Measurements from ENCODE around the gene PPP1R14D.
"Not testable (repeated sequence)": the region's sequence is repeated elsewhere in the genome, so short reads cannot be mapped to it uniquely, and the experiment has no call there.

Gene PPP1R14D, protein sequence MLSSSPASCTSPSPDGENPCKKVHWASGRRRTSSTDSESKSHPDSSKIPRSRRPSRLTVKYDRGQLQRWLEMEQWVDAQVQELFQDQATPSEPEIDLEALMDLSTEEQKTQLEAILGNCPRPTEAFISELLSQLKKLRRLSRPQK

DNA sequence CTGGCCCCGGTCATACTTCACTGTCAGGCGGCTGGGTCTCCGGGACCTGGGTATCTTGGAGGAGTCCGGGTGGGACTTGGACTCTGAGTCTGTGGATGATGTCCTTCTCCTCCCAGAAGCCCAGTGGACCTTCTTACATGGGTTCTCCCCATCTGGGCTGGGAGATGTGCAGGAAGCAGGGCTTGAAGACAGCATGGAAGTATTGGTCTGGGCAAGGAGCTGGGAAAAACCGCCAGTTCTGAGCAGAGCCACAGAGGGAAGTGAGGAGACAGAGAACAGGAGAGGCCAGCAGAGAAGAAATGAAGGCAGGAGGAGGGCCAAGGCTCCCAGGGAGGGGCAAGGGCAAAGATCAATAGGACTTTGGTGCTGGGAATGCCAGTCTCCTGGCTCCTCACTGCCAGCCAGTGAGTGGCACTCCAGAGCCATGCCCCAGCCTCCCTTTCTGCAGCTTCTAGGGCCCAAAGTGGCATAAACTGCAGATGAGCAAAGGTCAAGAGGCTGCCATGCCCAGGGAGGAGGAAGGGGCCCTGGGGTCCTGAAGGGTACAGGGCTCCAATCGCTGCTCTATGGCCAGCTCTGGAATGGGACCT, at the start of gene PPP1R14D:
Gene PPP1R14D (minus strand): TSS at position 262 of the 590 bp plus-strand sequence. CDS start 67 bp downstream, at position 195.
- DNase-seq: no peak

DNA sequence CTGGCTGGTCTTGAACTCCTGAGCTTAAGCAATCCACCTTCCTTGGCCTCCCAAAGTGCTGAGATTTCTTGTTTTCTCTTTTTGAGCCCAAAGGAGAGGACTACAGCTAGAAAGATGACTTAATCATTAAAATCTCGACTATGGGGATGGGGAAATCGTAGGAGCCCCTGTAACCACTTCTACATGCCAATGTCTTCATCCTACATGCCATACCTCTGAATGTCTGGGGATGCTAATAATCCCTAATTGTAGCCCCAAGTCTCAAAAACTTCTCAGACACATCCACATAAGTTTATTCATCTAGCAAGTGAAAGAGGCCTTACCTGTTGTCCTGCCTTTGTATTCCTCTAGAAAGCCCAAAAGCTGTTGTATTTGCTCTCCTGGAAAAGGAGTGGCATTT, 49.2 kb upstream of the PPP1R14D start:
- no peak for DNase-seq

DNA sequence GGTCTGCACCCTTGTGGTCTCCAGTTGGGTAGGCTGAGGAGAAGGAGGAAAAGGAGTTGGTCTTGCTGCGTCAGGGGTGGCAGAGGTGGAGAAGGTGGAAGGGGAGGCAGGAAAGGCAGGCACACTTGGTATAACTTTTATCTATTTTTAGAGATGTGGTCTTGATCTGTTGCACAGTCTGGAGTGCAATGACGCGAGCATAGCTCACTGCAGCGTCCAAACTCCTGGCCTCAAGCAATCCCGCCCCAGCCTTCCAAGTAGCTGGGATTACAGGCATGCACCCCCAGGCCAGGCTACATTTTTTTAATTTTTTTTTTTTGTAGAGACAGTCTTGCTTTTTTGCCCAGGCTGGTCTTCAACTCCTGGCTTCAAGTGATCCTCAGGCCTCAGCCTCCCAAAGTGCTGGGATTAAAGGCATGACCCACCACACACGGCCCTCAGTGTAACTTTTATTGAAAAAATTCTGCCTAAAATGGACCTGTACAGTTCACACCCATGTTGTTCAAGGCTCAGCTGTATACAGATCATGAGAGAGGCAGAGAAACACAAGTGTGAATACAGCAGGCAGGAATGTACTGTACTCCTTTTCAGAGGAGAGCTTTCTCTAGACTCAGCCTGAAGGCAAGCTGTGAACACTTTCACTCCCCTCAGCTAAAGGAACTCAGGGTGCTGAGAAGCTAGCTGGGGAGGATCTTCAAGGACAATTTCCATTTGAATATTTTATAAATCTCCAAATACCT, 47.7 kb upstream of the PPP1R14D start:
- no peak for DNase-seq

DNA sequence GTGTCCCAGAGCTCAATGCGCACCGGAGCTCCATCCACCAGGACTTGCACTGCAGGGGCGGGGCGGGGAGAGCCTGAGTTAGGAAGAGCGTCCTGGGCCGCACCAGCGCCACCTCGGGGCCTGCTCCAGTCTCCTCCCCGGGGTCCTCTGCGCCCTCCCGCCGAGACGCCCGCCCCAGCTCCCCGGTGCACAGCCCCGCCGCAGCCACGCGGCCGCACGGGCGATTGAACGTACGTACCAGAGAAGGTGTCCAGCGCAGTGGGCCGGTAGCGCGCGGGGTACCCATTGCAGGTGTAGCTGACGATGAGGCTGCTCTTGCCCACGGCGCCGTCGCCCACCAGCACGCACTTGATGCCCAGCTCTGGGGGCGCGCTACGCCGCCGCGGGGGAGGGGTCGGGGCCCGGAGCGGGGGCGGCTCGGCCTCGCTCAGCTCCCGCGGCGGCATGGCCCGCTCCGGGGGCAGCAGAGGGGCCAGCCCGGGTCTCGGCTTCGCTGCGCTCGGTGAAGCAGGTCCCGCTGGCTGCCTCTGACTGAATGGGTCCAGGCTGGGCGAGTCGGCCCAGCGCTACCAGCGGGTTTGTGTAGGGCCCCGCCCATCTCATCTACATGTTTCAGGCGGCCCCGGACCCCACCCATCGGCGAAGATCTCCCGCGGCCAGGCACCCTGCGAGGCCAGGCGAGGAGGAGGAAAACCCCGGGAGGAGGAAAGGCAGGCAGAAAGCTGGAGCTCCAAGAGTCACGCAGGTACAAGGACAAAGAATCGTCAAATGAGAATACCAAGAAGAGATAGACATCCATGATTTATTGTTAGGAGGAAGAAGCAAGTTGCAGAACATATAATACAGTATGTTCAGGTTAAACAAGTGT, 45.4 kb upstream of the PPP1R14D start, which contains the start of gene RHOV:
Gene RHOV (minus strand): TSS at position 541 of the 868 bp plus-strand sequence. CDS start 95 bp downstream, at position 446.
- no peak for DNase-seq

DNA sequence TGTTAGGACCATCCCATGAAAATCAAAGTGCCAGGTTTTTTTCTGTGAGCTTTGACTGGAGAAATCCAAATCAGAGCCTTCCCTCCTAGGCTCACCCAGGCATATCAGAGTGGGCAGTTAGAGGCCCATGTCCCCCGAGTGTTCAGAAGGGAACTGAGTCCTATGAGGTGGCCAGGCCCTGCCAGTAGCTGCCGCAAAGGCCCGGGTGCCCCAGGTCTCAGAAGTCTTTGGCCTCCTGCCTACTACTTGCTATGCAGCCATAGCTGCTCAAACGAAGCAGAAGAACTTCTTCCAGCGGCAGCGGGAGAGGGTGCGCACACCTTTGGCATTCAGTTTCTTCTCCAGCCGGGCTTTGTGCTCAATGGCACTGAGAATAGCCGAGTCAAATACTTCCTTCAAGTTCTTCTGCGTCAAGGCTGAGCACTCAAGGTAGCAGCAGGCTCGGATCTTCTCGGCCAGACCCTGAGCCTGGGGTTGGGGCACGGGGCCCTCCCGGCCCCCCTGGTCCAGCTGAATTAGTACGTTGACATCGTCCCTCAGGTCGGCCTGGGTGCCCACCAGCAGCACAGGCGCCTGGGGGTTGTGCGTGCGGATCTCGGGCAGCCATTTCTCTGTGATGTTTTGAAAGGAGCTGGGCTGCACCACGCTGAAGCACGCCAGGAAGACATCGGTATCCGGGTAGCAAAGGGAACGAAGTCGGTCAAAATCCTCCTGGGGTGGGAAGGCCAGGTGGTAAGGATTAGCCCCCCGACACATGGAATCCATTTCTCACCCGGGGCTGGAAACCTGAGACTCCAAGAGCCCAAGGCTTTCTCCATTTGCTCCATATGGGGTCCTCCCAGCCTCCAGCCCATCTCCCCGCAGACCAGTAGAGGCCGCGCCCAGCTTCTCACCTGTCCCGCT, 44.5 kb upstream of the PPP1R14D start:
- no peak for DNase-seq

DNA sequence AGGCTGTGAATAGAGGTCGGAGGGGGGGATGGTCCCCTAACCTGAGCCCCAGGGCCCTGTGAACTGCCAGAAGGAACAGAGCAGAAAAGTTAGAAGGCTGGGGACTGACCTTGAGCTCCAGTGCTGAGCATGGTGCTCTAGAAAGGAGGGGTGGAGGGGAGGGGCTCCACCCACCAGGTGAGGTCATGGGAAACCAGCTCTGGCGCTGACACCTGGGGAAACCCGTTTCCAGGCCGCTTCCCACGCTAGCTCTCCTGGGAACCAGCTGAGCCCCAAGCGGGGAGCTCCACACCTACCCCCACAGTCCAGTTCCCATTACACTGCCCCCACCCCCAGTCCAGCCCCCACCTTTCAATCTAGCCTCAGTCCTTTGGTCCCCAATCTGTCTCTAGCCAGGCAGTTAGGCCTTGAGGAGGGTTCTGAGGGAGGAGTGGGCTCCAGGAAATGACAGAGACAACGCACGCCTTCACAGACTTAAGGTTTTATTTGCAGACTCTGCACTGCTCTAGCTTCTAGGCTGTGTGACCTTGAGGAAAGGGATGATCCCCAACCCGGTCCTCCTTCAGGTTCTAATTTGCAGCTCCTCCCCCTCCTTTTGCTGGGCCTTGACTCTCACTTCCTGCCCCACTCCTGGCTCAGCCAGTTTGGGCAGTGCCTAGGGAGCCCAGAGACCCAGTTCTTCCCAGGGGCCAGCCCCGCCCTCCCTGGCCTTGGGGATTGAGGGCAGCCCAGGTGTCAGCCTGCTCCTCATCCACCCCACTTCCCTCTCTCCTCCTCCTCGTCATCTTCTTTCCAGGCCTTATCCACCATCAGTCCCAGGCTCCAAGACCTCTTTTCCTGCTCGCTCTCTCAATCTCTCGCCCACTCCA, 43.5 kb upstream of the PPP1R14D start:
- DNase-seq: no peak

DNA sequence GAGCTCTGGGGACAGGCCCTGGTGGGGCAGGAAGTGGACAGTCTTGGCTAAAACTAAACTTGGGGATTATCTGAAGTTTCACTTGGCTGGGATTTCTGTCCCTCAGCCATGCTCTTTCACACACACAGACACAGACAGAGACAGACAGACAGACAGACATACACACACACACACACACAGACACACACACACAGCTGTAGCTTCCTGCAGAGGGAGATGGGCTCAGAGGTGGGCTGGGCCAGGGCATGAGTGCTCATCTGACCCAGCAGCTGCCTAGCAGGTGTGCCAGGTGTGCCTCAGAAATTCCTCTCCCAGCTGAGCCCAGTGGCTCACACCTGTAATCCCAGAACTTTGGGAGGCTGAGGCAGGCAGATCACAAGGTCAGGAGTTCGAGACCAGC, 42.2 kb upstream of the PPP1R14D start:
- DNase-seq: no peak

DNA sequence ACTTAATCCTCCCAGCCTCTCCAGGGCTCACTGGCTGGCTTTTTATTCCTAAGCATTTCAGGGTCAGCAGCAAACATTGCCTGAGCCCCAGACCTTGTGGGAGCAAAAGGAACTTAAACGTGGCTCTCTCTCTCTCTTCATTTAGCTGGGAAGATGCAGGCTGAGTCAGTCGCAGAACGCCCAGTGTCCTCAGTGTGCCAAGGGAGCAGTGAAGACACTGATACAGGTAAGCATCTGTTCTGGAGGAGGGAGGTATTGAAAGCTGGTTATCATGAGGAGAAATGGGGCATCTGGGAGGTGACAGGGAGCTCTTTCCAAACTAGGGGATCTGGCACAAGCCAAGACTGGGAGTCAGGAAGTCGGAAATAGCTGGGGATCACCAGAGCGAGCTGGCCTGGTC, 41.2 kb upstream of the PPP1R14D start:
- no peak for DNase-seq

DNA sequence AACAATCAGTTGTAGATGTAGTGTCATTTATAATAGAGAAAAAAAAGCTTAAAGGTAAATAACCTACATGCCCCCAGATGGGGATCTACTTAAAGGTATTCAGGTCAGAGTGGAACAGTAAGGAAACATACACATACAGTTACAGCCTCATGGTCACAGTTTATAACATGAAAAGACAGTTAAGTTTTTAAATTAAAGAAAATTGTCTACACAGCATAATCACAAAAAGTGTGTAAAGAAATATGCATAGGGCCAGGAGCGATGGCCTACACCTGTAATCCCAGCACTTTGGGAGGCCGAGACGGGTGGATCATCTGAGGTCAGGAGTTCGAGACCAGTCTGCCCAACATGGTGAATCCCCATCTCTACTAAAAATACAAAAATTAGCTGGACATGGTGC, 38.7 kb upstream of the PPP1R14D start:
- no peak for DNase-seq

DNA sequence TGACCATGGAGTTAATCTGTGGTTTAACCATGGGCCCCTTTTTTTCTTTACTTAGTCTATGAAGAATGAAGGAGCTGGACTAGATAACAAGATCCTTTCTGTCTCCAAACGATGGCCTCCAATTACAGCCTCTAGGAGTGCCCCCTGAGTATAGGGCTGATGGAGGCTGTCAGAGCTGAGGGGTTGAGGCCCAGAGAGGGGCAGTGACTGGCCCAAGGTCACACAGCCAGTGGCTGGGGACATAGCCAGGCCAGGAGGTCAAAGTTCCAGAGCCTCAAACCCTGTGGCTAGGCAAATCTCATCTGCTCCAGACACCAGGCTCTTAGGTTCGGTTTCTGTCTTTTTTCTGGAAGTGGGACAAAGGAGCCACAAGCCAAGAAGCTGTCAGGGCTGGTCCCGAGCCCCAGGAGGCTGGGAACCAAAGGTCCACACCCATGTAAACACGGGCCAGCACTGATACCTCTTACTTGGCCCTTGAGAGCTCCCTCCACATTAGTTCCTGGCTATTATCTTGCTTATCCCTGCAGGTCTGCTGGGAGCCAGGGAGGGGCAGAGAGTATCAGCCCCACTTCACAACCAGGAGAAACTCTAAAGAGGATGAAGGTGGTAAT, 35.3 kb upstream of the PPP1R14D start:
- no peak for DNase-seq

DNA sequence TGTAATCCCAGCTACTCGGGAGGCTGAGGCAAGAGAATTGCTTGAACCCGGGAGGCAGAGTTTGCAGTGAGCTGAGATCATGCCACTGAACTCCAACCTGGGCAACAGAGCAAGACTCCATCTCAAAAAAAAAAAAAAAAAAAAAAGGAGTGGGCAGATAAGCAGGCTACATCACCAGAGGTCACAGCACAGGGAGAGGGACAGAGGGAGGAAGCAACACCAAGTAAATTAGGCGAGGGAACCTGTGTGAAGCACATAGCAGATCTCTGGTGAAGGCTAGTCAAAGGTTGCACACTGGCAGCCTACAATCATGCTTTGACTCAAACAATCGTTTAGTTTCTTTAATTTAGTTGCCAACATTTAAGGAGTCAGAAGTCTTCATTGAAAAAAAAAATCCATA, 32.6 kb upstream of the PPP1R14D start:
- DNase-seq: not testable (repeated sequence)

DNA sequence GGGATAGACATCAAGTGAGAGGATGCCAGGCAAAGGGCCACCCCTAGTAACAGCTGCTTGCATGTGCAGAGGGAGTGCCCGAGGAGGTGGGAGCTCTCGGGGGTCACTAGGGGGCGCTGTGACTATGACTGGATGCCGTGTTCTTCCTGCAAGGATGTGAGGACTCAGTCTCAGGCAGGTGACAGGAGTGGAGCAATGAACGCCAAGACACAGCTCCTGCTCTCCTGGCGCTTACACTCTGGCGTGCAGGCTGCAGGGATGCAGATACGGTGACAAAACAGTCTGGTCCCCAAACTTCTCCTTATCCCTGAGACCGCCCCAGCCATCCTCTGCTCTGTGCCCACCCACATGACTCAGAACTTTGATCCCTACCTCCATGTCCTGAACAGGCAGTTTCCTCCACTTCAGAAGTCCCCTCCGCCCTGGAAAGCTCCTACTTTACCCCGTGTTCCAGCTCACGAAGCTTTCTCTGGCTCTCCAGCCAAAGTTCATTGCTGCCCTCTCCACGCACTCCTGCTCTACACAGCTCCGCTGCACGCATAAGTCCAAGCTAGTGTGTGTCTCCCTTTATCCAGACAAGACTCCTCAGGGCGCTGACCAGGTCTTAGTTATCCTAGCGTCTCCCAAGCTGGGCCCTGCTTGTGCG, 30.8 kb upstream of the PPP1R14D start:
- DNase-seq: peak; percentile 16

DNA sequence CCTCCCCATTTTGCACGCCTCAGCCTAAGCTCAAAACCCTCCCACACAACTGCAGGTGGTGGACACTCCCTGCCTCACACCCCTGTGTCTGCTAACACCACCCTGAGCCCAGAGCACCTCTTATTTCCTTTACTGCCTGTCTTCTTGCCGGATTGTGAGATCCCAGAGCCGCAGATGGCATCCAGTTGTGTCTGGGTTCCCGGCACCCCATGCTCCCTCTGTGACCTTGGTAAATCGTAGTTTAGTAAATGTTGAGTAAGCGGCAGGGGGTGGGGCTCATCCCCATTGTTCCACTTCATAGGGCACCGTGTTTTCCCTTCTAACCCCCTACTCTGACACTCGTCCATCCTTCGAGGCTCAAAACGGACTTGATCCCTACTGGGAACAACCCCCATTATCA, 30.2 kb upstream of the PPP1R14D start:
- DNase-seq: no peak

DNA sequence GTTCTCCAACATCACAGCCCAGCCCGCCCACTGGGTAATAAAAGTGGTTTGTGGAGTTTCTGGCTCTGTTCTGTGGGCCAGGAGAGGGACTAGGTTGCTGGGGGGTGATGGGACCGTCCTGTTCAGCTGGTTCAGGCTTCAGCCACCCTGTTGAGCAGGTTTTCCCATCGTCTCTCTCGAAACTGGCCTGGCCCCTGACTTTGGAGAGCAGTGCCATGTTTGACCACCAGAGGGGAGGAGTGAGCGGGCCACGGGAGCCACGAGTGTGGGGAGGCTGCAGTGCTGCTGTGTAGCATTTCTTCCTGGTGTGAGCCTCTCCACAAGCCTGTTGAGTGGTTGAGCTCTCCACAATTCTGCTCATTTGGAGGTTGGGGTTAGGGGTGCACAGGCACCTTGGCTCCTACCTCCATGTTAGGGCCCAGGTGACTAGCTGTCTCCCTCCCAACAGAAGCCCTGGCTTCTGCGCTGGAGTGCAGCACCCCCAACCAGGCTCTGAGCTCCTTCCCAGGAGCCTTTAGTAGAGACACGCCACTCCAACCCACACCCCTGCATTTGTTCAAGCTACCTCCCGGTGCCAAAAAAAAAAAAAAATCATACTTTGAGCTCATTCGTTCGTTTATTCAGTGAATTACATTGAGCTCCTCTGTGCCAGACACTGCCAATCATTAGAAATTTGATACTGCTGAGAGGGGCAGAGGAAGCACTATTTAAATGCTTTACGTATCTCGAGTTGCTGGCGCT, 29.3 kb upstream of the PPP1R14D start:
- DNase-seq: peak; percentile 37

DNA sequence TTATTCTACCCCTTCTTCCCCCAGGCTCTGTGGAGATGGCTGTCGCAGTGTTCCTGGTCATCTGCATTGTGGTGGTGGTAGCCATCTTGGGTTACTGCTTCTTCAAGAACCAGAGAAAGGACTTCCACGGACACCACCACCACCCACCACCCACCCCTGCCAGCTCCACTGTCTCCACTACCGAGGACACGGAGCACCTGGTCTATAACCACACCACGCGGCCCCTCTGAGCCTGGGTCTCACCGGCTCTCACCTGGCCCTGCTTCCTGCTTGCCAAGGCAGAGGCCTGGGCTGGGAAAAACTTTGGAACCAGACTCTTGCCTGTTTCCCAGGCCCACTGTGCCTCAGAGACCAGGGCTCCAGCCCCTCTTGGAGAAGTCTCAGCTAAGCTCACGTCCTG, 28.2 kb upstream of the PPP1R14D start:
- no peak for DNase-seq

DNA sequence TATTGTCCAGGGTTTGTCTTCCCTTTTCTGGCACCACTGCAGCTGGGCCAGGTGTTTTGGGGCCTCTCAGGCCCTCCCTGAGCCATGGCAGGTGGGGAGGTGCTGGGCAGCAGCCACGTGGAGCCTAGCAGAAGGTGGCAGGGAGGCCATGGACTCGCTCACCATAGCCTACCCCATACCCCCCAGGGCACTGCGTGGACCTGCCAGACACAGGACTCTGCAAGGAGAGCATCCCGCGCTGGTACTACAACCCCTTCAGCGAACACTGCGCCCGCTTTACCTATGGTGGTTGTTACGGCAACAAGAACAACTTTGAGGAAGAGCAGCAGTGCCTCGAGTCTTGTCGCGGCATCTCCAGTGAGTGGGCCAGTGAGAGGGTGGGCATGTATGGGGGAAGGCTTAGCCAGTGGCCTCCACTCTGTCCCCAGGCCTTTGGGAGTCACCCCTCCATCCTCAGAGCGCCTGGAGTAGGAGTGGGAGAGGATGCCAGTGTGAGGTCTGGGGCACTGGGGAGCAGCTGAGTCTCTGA, 27.3 kb upstream of the PPP1R14D start:
- DNase-seq: no peak

DNA sequence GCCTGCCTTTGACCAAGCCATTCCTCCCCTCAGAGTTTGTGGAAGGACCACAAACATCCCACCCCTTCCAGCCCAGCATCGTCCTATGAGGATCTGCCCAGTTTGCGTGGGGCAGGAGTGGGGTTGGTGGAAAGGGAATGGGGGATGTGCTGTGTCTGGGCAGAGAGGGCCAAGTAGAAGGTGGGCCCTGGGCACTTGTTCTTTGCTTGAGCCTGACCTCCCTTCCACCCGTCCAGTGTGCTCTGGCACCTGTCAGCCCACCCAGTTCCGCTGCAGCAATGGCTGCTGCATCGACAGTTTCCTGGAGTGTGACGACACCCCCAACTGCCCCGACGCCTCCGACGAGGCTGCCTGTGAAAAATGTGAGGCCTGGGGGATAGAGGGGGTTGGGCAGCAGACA, 25.7 kb upstream of the PPP1R14D start:
- no peak for DNase-seq

DNA sequence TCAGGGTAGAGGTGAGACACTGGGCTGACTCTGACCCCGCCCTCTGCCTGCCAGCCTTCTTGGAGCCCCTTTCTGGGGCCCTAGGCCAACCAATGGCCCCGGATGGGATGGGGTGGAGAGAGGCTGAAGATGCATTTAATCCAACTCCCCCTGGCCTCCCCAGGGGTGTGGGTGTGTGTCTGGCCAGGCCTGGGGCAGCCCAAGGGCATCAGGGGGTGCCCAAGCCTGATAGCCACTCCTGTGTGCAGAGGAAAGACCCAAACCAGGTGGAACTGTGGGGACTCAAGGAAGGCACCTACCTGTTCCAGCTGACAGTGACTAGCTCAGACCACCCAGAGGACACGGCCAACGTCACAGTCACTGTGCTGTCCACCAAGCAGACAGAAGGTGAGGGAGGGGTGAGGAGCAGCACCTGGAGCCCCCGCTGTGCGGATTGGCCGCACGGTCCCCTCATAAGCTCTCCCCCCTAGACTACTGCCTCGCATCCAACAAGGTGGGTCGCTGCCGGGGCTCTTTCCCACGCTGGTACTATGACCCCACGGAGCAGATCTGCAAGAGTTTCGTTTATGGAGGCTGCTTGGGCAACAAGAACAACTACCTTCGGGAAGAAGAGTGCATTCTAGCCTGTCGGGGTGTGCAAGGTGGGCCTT, 24.9 kb upstream of the PPP1R14D start:
- no peak for DNase-seq

DNA sequence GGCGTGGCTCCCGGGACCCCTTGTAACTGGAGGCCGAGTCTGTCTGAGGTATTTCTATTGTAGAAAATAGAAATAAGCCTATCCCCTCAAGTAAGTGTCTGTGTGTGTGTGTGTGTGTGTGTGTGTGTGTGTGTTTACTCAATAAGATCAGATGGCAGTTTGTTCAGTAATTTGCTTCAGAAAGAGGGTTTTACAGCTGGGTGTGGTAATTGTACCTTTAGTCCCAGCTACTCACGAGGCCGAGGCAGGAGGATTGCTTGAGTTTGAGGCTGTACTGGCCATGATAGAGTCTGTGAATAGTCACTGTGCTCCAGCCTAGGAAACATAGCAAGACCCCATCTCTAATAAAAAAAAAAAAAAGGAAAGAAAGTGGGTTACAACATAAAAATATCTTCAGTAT, 24.0 kb upstream of the PPP1R14D start:
- no peak for DNase-seq
